RWPE1 (cell line): ENCODE results near the gene OR4X2.

ENCODE experiments used
- CTCF ChIA-PET: fragments of 350-600 bp; sonication (Branson Sonifier 250); formaldehyde crosslinking; extraction: SDS; loops from one replicate; lab custom pipeline; 2021; lab: Yijun Ruan, JAX
- POLR2A ChIA-PET: fragments of 400-600 bp; formaldehyde crosslinking; extraction: SDS; loops from one replicate; lab custom pipeline; 2020; ENCODE audit warnings: antibody characterized with exemption; ENCODE audit not compliant: low non-redundant PET; lab: Yijun Ruan, JAX
- DNase-seq: peaks from one replicate; pipeline ENCODE4 v3.0.0; 2012; ENCODE audit warnings: low spot score
- H3K27ac ChIP-seq: fragments of 450-650 bp; 2 replicates; pipeline ENCODE4 v1.5.1; 2017
- CTCF ChIP-seq: fragments of 450-650 bp; conservative IDR thresholded peaks from 2 replicates; pipeline ENCODE4 v1.5.1; 2017; ENCODE audit warnings: low read depth, mild to moderate bottlenecking

The OR4X2 gene

DNA sequence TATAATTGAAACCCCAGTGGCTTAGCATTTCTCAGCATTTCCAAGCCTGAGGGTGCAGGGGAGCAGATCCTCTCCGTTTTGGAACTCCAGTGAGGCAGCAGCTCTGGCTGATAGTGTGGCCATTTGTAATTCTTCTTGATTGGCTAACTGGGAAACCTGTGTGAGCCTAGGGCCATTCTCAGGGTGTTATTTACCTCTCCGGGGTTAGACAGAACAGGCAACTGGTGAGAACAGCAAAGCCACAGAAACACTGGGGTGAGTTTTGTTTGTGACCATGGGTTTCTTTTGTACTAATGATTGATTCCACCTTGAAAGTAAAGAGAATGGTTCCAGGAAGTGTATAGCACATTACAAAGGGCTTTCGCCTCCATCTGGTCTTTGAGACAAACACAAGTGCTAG, 2.4 kb upstream of the OR4X2 start:
- H3K27ac ChIP-seq, result no peak overlapping the region
- POLR2A ChIA-PET, result no interaction called here
- TF ChIP-seq CTCF, result no peak
- no peak for DNase-seq
- CTCF ChIA-PET, result no interaction called here

- no peak for DNase-seq
- H3K27ac ChIP-seq, result no peak overlapping the region
- no peak for TF ChIP-seq CTCF
- ChIA-PET POLR2A (no interaction called here), CTCF (no interaction called here)
Observed at GRCh38 chr11:48248902-48249301, 4.0 kb downstream of the OR4X2 start.

DNA sequence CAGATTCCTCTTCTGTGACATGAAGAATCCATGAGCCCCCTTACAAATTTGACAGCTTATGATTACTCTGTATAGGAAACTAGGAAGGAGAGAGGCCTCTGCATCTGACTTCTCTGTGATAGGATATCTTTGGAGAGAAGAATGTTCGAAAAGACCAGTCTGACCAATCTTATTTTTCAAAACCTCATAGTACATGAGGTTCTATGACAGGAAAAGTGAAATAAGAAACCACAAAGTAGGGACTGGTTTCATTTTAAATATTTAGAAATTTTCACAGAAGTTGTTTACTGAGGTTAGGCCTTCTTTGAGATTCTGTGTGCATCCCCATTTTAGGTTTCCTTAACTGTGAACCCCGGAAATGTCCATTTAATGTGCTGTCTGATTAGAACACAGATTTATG, 16.7 kb downstream of the OR4X2 start:
- no peak overlapping the region for H3K27ac ChIP-seq

GRCh38 chr11:48263423-48263911, 18.6 kb downstream of the OR4X2 start, which contains the start of gene OR4X1:
Gene OR4X1 (plus strand): TSS chr11:48263861. CDS start chr11:48263861, 0 bp downstream.
- no peak for TF ChIP-seq CTCF
- POLR2A ChIA-PET, result no interaction called here
- H3K27ac ChIP-seq, result no peak within 1 kb of the TSS
- CTCF ChIA-PET, result no interaction called here
- DNase-seq, result no peak

More for the DNA sequence above, 16.7 kb downstream of the OR4X2 start:
- ChIA-PET CTCF (no interaction called here), POLR2A (no interaction called here)
- no peak for DNase-seq
- no peak for TF ChIP-seq CTCF

DNA sequence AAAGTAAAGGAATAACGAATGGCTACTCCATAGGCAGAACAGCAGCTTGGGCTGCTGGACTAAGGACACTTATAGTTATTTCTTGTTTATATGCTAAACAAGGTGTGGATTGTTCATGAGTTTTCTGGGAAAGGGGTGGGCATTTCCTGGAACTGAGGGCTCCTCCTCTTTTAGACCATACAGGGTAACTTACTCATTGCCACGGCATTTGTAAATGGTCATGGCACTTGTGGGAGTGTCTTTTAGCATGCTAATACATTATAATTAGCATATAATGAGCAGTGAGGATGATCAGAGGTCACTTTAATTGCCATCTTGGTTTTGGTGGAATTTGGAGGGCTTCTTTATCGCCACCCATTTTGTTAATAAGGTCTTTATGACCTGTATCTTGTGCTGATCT, 25.7 kb downstream of the OR4X2 start:
- no peak for TF ChIP-seq CTCF
- POLR2A ChIA-PET, result no interaction called here
- CTCF ChIA-PET, result no interaction called here
- DNase-seq, result no peak
- H3K27ac ChIP-seq, result no peak overlapping the region

- no peak for DNase-seq
- H3K27ac ChIP-seq, result no peak overlapping the region
- TF ChIP-seq CTCF, result no peak
- ChIA-PET POLR2A (no interaction called here), CTCF (no interaction called here)
Observed at GRCh38 chr11:48272606-48273005, 27.7 kb downstream of the OR4X2 start.
